GM23248 (cell line): ENCODE results near the gene ETV1. TPM values are rescaled to one million over a fixed set of nuclear protein-coding genes. Genes with fewer than 3 reads are reported as not detected.
A peak's percentile ranks its signal among the peaks of the same experiment; 100 is the strongest.

ENCODE experiments used
- DNase-seq: peaks from one replicate; pipeline ENCODE4 v3.0.0-alpha.2; 2015
- H2AFZ ChIP-seq: fragments of 200-600 bp; sonication (generic); 2 replicates; pipeline ENCODE4 v1.6.1; 2016; ENCODE audit warnings: antibody characterized with exemption
- H3F3A ChIP-seq: fragments of 200-600 bp; sonication (generic); 2 replicates; pipeline ENCODE4 v1.6.1; 2016; ENCODE audit warnings: mild to moderate bottlenecking, antibody characterized with exemption, mixed run types; ENCODE audit not compliant: insufficient read depth
- H3K27ac ChIP-seq: fragments of 200-600 bp; sonication (generic); 2 replicates; pipeline ENCODE4 v1.5.1; 2016; ENCODE audit warnings: mild to moderate bottlenecking
- H3K27me3 ChIP-seq: fragments of 200-600 bp; sonication (generic); replicated peaks from 2 replicates; pipeline ENCODE4 v1.6.1; 2016; ENCODE audit warnings: mild to moderate bottlenecking; ENCODE audit not compliant: insufficient read depth
- H3K36me3 ChIP-seq: fragments of 200-600 bp; sonication (generic); 2 replicates; pipeline ENCODE4 v1.6.1; 2016; ENCODE audit warnings: low read depth, mild to moderate bottlenecking
- H3K4me1 ChIP-seq: fragments of 200-600 bp; sonication (generic); 2 replicates; pipeline ENCODE4 v1.6.1; 2016; ENCODE audit warnings: mild to moderate bottlenecking; ENCODE audit not compliant: insufficient read depth
- H3K4me2 ChIP-seq: fragments of 200-600 bp; sonication (generic); one replicate; pipeline ENCODE4 v1.6.1; 2016; ENCODE audit warnings: mild to moderate bottlenecking; ENCODE audit not compliant: unreplicated experiment
- H3K4me3 ChIP-seq: fragments of 200-600 bp; sonication (generic); 2 replicates; pipeline ENCODE4 v1.5.1; 2016; ENCODE audit warnings: mild to moderate bottlenecking
- H3K79me2 ChIP-seq: fragments of 200-600 bp; sonication (generic); 2 replicates; pipeline ENCODE4 v1.6.1; 2016; ENCODE audit warnings: mild to moderate bottlenecking; ENCODE audit not compliant: insufficient read depth
- H3K9ac ChIP-seq: fragments of 200-600 bp; sonication (generic); 2 replicates; pipeline ENCODE4 v1.6.1; 2016; ENCODE audit warnings: mild to moderate bottlenecking
- H3K9me2 ChIP-seq: fragments of 200-600 bp; sonication (generic); 2 replicates; pipeline ENCODE4 v1.6.1; 2016; ENCODE audit warnings: mixed run types, mild to moderate bottlenecking, moderate library complexity; ENCODE audit not compliant: insufficient read depth
- H3K9me3 ChIP-seq: fragments of 200-600 bp; sonication (generic); one replicate; pipeline ENCODE4 v1.6.1; 2017; ENCODE audit warnings: low read depth
- H4K20me1 ChIP-seq: fragments of 200-600 bp; sonication (generic); 2 replicates; pipeline ENCODE4 v1.6.0; 2016; ENCODE audit not compliant: insufficient read depth
- EZH2 ChIP-seq: fragments of 200-600 bp; sonication (generic); IDR thresholded peaks from 2 replicates; pipeline ENCODE4 v1.6.1; 2018; ENCODE audit warnings: antibody characterized with exemption, mild to moderate bottlenecking; ENCODE audit not compliant: insufficient read depth, poor library complexity, severe bottlenecking
- EZH2phosphoT487 ChIP-seq: fragments of 200-600 bp; sonication (generic); IDR thresholded peaks from 2 replicates; pipeline ENCODE4 v1.6.1; 2018; ENCODE audit warnings: antibody characterized with exemption, moderate library complexity, mild to moderate bottlenecking, low read depth; ENCODE audit not compliant: insufficient read depth
- WGBS, 2 experiments: methylation state at CpG; one replicate each; pipeline ENCODE4 v1.1.6; 2015 to 2017; ENCODE audit warnings: low lambda C conversion rate in 2 of 2, low coverage in 1 of 2; ENCODE audit errors: missing lambda C conversion rate in 2 of 2; 5-methylcytosine and 5-hydroxymethylcytosine counted together
- in situ Hi-C: fragments of 300-500 bp; cut with MboI; formaldehyde crosslinking; loops from 2 replicates; pipeline ENCODE4 v1.15.0; 2020
- polyA plus RNA-seq: library from polyadenylated mRNA; unstranded; fragments of >200 nt; fragmentation: Nextera tagmentation; extraction: Ambion mirVana; gene quantifications from 2 replicates; pipeline ENCODE4 v1.2.1, GENCODE V29; 2016
- total RNA-seq: library from RNA; depleted of rRNA; stranded (reverse); fragments of >200 nt; shearing (Covaris generic); gene quantifications from 2 replicates; pipeline ENCODE4 v1.2.3, GENCODE V29; 2014

ETV1 gene
- total and polyA plus RNA-seq, 2 experiments from 2014 or later, result 13.7 to 17.1 TPM

DNA sequence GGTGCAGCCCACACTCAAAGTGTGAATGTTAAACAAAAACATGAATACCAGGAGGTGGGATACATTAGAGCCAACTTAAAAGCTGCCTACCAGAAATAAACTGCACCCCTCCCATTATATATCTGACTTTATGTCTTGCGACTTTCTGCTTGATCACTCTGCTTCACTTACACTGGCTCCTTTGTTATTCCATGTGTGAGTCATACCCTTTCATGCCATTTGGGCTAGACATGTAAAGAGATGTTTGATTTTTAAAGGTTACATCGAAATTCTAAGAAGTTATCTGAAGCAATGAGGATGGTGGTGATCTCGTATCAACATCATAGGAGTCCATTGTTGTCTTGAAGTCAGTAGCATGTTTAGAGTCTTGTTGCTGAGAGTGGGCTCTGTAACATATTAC is 31.6 kb upstream of the ETV1 start:
- H3K36me3 ChIP-seq, result no peaks in the 10 kb centered on the region
- H2AFZ ChIP-seq, result 0 out of 2 replicates have a peak overlapping the region, but pooled peaks have one; percentile 28
- 66 to 72% methylated on average over 3 of the region's 3 CpGs for WGBS, 2 experiments
- no peak overlapping the region for H3K9ac ChIP-seq
- peak; percentile 61 for DNase-seq
- peaks cover 9% of the 10 kb centered on the region; the same call in 1 of the 2 replicates for H3F3A ChIP-seq
- no peaks in the 10 kb centered on the region for H3K27me3 ChIP-seq
- no peak overlapping the region for H3K4me3 ChIP-seq
- TF ChIP-seq EZH2phosphoT487 (no peak), EZH2 (no peak)
- in situ Hi-C loops, result no loop called here
- H3K4me2 ChIP-seq, result no peak overlapping the region
- H3K4me1 ChIP-seq, result peaks cover 31% of the 10 kb centered on the region; the same call in 1 of the 2 replicates
- no peak overlapping the region for H3K27ac ChIP-seq
- H4K20me1 ChIP-seq, result no peaks in the 10 kb centered on the region
- H3K9me2 ChIP-seq, result no peaks in the 10 kb centered on the region
- no peaks in the 10 kb centered on the region for H3K9me3 ChIP-seq
- H3K79me2 ChIP-seq, result no peaks in the 10 kb centered on the region

DNA sequence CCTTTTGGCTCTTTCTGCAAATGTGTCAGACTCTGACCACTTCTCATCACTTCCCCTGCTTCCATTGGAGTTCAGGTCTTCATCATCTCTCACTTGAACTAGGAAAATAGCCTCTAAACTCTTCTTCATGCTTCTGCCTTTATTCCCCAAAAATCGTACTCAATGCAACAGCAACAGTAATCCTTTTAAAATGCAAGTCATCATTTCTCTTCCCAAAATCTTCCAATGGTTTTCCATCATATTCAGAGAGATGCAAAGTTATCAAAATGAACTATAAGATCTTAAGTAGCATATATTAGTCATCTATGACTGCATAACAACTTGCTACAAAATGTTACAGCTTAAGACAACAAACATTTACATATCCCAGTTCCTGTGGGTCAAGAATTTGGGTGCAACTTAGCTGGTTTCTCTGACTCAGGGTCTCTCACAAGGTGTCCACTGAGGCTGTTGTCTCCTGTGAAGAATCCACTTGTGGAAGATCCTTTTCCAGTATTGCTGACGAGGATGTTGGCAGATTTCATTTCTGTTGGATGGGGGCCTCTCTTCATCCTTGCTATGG is 31.0 kb upstream of the ETV1 start:
- Histone ChIP-seq H2AFZ (no peak overlapping the region), H3K27ac (no peak overlapping the region)

DNA sequence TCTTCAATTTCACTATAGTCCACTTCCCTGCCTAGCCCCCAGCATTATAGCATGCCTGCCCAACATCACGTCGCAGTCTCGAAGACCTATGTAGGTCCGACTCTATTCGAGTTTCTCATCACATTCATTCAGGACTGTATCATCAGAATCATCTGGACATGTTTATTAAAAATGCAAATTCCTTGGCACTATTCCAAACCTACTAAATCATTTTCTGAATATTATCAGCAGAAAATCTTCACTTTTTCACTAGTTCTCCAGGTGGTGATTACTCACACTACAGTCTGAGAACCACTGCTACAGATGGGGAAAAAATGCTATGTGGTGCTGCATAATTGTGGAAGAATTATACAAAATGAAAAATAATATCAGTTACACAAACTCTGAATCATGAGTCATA is 29.3 kb upstream of the ETV1 start:
- H3K9ac ChIP-seq, result no peak overlapping the region
- TF ChIP-seq EZH2phosphoT487 (no peak), EZH2 (no peak)
- WGBS, 2 experiments, result 71 to 73% methylated on average over 5 of the region's 5 CpGs

More for the DNA sequence above, 31.0 kb upstream of the ETV1 start:
- H3K4me2 ChIP-seq, result no peak overlapping the region
- no peaks in the 10 kb centered on the region for H4K20me1 ChIP-seq
- no peaks in the 10 kb centered on the region for H3K9me2 ChIP-seq
- in situ Hi-C loops, result no loop called here
- WGBS, 2 experiments, result 54 to 66% methylated on average over 2 of the region's 2 CpGs
- TF ChIP-seq EZH2, result no peak
- no peaks in the 10 kb centered on the region for H3K36me3 ChIP-seq
- H3K9ac ChIP-seq, result no peak overlapping the region
- peak; percentile 9 for DNase-seq
- H3K79me2 ChIP-seq, result no peaks in the 10 kb centered on the region
- no peaks in the 10 kb centered on the region for H3K27me3 ChIP-seq
- peaks cover 31% of the 10 kb centered on the region; the same call in 1 of the 2 replicates for H3K4me1 ChIP-seq
- no peaks in the 10 kb centered on the region for H3K9me3 ChIP-seq
- peaks cover 9% of the 10 kb centered on the region; the same call in 1 of the 2 replicates for H3F3A ChIP-seq
- H3K4me3 ChIP-seq, result no peak overlapping the region

DNA sequence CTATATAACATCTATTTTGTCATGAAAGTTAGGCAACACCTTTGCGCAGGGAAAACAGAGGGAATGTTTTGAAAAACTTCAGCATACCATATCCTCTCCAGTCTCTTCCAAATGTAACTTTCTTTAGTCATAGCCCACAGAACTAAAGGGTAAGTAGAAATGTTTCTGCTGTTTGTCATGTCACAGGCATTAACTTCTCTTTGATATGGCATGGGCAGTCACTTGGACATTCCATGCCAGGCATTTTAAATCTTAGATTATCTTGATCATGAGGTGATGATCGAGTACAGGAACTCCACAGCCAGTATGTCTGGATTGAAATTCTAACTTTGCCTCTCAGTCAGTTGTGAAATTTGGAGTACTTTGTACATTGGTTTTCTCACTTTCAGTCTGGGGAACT is 27.5 kb upstream of the ETV1 start:
- Histone ChIP-seq H2AFZ (peak overlapping the region; percentile 49), H3K4me1 (peaks cover 27% of the 10 kb centered on the region; the same call in 1 of the 2 replicates), H3K9me2 (no peaks in the 10 kb centered on the region), H3K9ac (no peak overlapping the region), H3K4me2 (no peak overlapping the region), H3K27ac (peak overlapping the region; percentile 9; the same call in 1 of the 2 replicates), H3K27me3 (no peaks in the 10 kb centered on the region), H3K79me2 (no peaks in the 10 kb centered on the region), H3K4me3 (no peak overlapping the region), H3F3A (peaks cover 9% of the 10 kb centered on the region; the same call in 1 of the 2 replicates), H4K20me1 (no peaks in the 10 kb centered on the region), H3K36me3 (no peaks in the 10 kb centered on the region), H3K9me3 (no peaks in the 10 kb centered on the region)
- peak; percentile 47 for DNase-seq
- in situ Hi-C loops, result no loop called here
- 67 to 76% methylated on average over 2 of the region's 2 CpGs for WGBS, 2 experiments
- TF ChIP-seq EZH2 (no peak), EZH2phosphoT487 (no peak)

More for the DNA sequence above, 29.3 kb upstream of the ETV1 start:
- H3K4me2 ChIP-seq, result no peak overlapping the region
- H3K9me2 ChIP-seq, result no peaks in the 10 kb centered on the region
- in situ Hi-C loops, result no loop called here
- H3K36me3 ChIP-seq, result no peaks in the 10 kb centered on the region
- H3F3A ChIP-seq, result peaks cover 9% of the 10 kb centered on the region; the same call in 1 of the 2 replicates
- H3K4me3 ChIP-seq, result no peak overlapping the region
- no peaks in the 10 kb centered on the region for H4K20me1 ChIP-seq
- no peaks in the 10 kb centered on the region for H3K79me2 ChIP-seq
- no peak for DNase-seq
- no peak overlapping the region for H3K27ac ChIP-seq
- no peaks in the 10 kb centered on the region for H3K9me3 ChIP-seq
- peaks cover 31% of the 10 kb centered on the region; the same call in 1 of the 2 replicates for H3K4me1 ChIP-seq
- no peaks in the 10 kb centered on the region for H3K27me3 ChIP-seq
- no peak overlapping the region for H2AFZ ChIP-seq
